K562 (cell line): ENCODE data around the gene SNRPD2. TPM values are rescaled to one million over a fixed set of nuclear protein-coding genes. Genes with fewer than 3 reads are reported as not detected.

ENCODE experiments used
- C11orf30 ChIP-seq: fragments of 450-650 bp; IDR thresholded peaks from 2 replicates; pipeline ENCODE4 v1.6.1; 2016; ENCODE audit warnings: low read depth, mild to moderate bottlenecking
- DNMT1 ChIP-seq: fragments of 450-650 bp; IDR thresholded peaks from 2 replicates; pipeline ENCODE4 v1.6.1; 2016; ENCODE audit warnings: antibody characterized with exemption, mild to moderate bottlenecking
- GABPB1 ChIP-seq: sonication (generic); formaldehyde crosslinking; IDR thresholded peaks from 2 replicates; pipeline ENCODE4 v1.8.0; 2022; ENCODE audit warnings: mild to moderate bottlenecking, missing genetic modification reagents
- LEF1 ChIP-seq: fragments of 450-650 bp; IDR thresholded peaks from 2 replicates; pipeline ENCODE4 v1.6.1; 2016; ENCODE audit warnings: mild to moderate bottlenecking
- MGA ChIP-seq: fragments of 450-650 bp; IDR thresholded peaks from 2 replicates; pipeline ENCODE4 v1.6.1; 2016; ENCODE audit warnings: mild to moderate bottlenecking, moderate library complexity
- NFIX ChIP-seq: fragments of 250-450 bp; sonication (Bioruptor Pico); IDR thresholded peaks from 2 replicates; pipeline ENCODE4 v1.4.0; 2020; ENCODE audit warnings: low read depth, mild to moderate bottlenecking, moderate library complexity
- NONO ChIP-seq, 2 experiments: fragments of 200-400 bp in 1 of 2; fragments of 450-650 bp in 1 of 2; formaldehyde crosslinking in 1 of 2; IDR thresholded peaks; 2 replicates each; pipeline ENCODE4 v1.6.1; 2017; ENCODE audit warnings: low read depth in 2 of 2, mild to moderate bottlenecking in 2 of 2, moderate library complexity in 2 of 2, low read length in 1 of 2
- RNF2 ChIP-seq: sonication (generic); IDR thresholded peaks from 2 replicates; pipeline ENCODE4 v1.6.1; 2016
- SP1 ChIP-seq: sonication (generic); formaldehyde crosslinking; IDR thresholded peaks from 2 replicates; pipeline ENCODE4 v1.8.1; 2022; ENCODE audit warnings: mild to moderate bottlenecking, missing genetic modification reagents
- U2AF2 ChIP-seq: fragments of 200-400 bp; formaldehyde crosslinking; optimal IDR thresholded peaks from 2 replicates; pipeline ENCODE3; 2017; ENCODE audit warnings: low read depth, mild to moderate bottlenecking, low read length
- polyA plus RNA-seq, 8 experiments: library from polyadenylated mRNA; depleted of rRNA in 4 of 8; stranded (reverse) in 5 of 8; unstranded in 3 of 8; fragments of >200 nt; fragmentation: Nextera tagmentation in 2 of 8; fragmentation: Illumina TruSeq in 1 of 8; extraction: Ambion mirVana in 2 of 8; extraction: Trizol in 1 of 8; gene quantifications; 2 replicates each; pipeline versions ENCODE4 v1.2.1 to v1.2.3, GENCODE V29; 2011 to 2014; ENCODE audit warnings: inconsistent platforms in 1 of 8, missing spikeins in 1 of 8
- total RNA-seq, 7 experiments: library from RNA; depleted of rRNA in 6 of 7; stranded (reverse); fragments of >200 nt in 6 of 7; fragmentation: Illumina TruSeq in 2 of 7; extraction: Trizol in 2 of 7; gene quantifications; 2 replicates each; pipeline versions ENCODE4 v1.2.1 to v1.2.3, GENCODE V29; 2011 to 2021; ENCODE audit warnings: low replicate concordance in 1 of 7
- TF ChIP-seq, protein P1 (sequence below), 2 experiments: fragments of 200-800 bp in 1 of 2; sonication (Bioruptor generic) in 1 of 2; sonication (generic) in 1 of 2; formaldehyde crosslinking in 1 of 2; IDR thresholded peaks in 1 of 2; conservative IDR thresholded peaks in 1 of 2; 2 replicates each; pipeline versions ENCODE4 v1.5.0 to v1.6.1; 2016 to 2020; ENCODE audit warnings: missing compliant biosample characterization in 1 of 2, missing genetic modification characterization in 1 of 2, missing genetic modification reagents in 1 of 2

SNRPD2 gene
- total and polyA plus RNA-seq, 9 of the 15 experiments (the other 6 are each of a cell fraction or from before 2014, with no cell fraction given), result 728 to 4,411 (median 1,029) TPM

DNA sequence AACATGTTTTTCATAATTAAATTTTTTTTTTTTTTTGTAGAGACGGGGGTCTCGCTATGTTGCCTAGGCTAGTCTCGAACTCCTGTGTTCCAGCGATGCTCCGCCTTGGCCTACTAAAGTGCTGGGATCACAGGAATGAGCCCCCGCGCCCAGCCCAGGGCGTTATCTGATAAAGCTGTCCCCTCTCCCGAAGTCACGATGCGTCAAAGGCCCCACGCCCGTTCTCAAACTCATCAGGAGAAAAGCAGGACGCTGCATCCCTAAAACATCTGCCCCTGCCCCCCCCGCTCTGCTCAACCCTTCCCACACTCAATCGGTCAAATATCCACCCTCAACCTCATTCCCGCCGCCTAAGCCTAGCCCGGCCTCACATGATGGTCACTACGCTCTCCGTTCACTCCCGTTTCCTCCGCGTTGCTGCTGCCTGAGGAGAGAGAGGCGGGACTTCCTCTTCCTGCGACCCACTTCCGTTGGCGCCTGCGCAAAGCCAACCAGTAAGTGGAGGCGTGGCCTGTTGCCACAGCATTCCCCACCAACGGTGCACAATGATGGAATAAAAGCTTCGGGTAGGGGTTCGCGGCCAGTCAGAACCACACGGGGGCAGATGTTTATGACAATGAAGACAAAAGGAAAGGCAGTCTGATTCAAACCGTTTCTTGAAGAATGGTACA, at the start of gene SNRPD2 (continued):
- TF ChIP-seq MGA (peak; percentile 65; the same call in 1 of the 2 replicates), SP1 (CRISPR knock-in tag) (no peak), RNF2 (no peak), DNMT1 (no peak), C11orf30 (peak; percentile 88), U2AF2 (no peak), LEF1 (peak; percentile 58), NFIX (CRISPR knock-in tag) (no peak), GABPB1 (CRISPR knock-in tag) (peak; percentile 93), NONO (IDR thresholded peaks at IDR 0.05; ENCODE audit: low read depth in 2 of 2, low read length in 1 of 2) (no peak)
- TF ChIP-seq, protein P1, sequence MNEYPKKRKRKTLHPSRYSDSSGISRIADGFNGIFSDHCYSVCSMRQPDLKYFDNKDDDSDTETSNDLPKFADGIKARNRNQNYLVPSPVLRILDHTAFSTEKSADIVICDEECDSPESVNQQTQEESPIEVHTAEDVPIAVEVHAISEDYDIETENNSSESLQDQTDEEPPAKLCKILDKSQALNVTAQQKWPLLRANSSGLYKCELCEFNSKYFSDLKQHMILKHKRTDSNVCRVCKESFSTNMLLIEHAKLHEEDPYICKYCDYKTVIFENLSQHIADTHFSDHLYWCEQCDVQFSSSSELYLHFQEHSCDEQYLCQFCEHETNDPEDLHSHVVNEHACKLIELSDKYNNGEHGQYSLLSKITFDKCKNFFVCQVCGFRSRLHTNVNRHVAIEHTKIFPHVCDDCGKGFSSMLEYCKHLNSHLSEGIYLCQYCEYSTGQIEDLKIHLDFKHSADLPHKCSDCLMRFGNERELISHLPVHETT (CRISPR knock-in tag; conservative IDR thresholded peaks at IDR 0.05 in 1 of 2, IDR thresholded peaks at IDR 0.05 in 1 of 2), result peak in 1 of 2 experiments; percentile 91; a peak in 2 of 4 replicates
